BJ (cell line): ENCODE results near the gene RIPPLY3. TPM values are rescaled to one million over a fixed set of nuclear protein-coding genes. Genes with fewer than 3 reads are reported as not detected.

Experiments used
- CTCF ChIA-PET: fragments of 350-600 bp; formaldehyde crosslinking; extraction: SDS; loops from one replicate; lab custom pipeline; 2021; ENCODE audit warnings: antibody characterized with exemption, inconsistent platforms; lab: Yijun Ruan, JAX
- POLR2A ChIA-PET: fragments of 300-600 bp; sonication (Branson Sonifier 250); formaldehyde crosslinking; extraction: SDS; loops from one replicate; lab custom pipeline; 2021; ENCODE audit warnings: antibody characterized with exemption; lab: Charles Lee
- DNase-seq: peaks from one replicate; pipeline ENCODE4 v3.0.0-alpha.2; 2011; ENCODE audit warnings: low read depth
- H3K27me3 ChIP-seq: 2 replicates; pipeline ENCODE4 v1.6.0; 2011; ENCODE audit warnings: low read length; ENCODE audit not compliant: control insufficient read depth, insufficient read depth
- H3K36me3 ChIP-seq: 2 replicates; pipeline ENCODE4 v1.5.1; 2011; ENCODE audit warnings: low read length; ENCODE audit not compliant: control insufficient read depth, insufficient read depth
- H3K4me3 ChIP-seq: 2 replicates; pipeline ENCODE4 v1.5.1; 2011; ENCODE audit warnings: low read depth, mild to moderate bottlenecking, control low read depth, low read length
- polyA minus RNA-seq: library from RNA; depleted of rRNA, polyadenylated mRNA; stranded (reverse); fragments of >200 nt; gene quantifications from 2 replicates; pipeline ENCODE4 v1.2.3, GENCODE V29; 2011; rRNA and poly(A)+ RNA removed
- polyA plus RNA-seq: library from polyadenylated mRNA; depleted of rRNA; stranded (reverse); fragments of >200 nt; gene quantifications from 2 replicates; pipeline ENCODE4 v1.2.3, GENCODE V29; 2011; rRNA removed
- TF ChIP-seq, protein P1 (sequence below): IDR thresholded peaks from 2 replicates; pipeline ENCODE4 v1.5.1; 2011; ENCODE audit warnings: low read depth, mild to moderate bottlenecking, control low read depth, inconsistent platforms, low read length, moderate library complexity; ENCODE audit not compliant: insufficient read depth

RIPPLY3 gene, protein sequence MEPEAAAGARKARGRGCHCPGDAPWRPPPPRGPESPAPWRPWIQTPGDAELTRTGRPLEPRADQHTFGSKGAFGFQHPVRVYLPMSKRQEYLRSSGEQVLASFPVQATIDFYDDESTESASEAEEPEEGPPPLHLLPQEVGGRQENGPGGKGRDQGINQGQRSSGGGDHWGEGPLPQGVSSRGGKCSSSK
- 0.22 and 0.23 TPM in 2 replicates for polyA plus RNA-seq
- polyA minus RNA-seq = not detected in 2 replicates

GRCh38 chr21:37006486-37007291 lies at the start of gene RIPPLY3:
Gene RIPPLY3 (plus strand): TSS chr21:37006702. CDS start chr21:37006773, 71 bp downstream.
- Histone ChIP-seq H3K4me3 (peak within 1 kb of the TSS; percentile 43), H3K27me3 (peaks cover 3% of the 10 kb centered on the region; the same call in 1 of the 2 replicates), H3K36me3 (no peaks in the 10 kb centered on the region)
- TF ChIP-seq, protein P1, sequence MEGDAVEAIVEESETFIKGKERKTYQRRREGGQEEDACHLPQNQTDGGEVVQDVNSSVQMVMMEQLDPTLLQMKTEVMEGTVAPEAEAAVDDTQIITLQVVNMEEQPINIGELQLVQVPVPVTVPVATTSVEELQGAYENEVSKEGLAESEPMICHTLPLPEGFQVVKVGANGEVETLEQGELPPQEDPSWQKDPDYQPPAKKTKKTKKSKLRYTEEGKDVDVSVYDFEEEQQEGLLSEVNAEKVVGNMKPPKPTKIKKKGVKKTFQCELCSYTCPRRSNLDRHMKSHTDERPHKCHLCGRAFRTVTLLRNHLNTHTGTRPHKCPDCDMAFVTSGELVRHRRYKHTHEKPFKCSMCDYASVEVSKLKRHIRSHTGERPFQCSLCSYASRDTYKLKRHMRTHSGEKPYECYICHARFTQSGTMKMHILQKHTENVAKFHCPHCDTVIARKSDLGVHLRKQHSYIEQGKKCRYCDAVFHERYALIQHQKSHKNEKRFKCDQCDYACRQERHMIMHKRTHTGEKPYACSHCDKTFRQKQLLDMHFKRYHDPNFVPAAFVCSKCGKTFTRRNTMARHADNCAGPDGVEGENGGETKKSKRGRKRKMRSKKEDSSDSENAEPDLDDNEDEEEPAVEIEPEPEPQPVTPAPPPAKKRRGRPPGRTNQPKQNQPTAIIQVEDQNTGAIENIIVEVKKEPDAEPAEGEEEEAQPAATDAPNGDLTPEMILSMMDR = no peak
- no peak for DNase-seq
- POLR2A ChIA-PET = interaction anchor here (0.6 kb wide), 1 partner anchor 40 kb away, joined by 3 read pairs; no protein-coding TSS in a partner anchor
- CTCF ChIA-PET = interaction anchor here (0.5 to 2.0 kb wide), 5 partner anchors 13 to 486 kb away, joined by 3 to 12 read pairs (median 3); no protein-coding TSS in a partner anchor

GRCh38 chr21:36959020-36959835 lies 47.3 kb upstream of the RIPPLY3 start:
- ChIA-PET POLR2A (no interaction called here), CTCF (interaction anchor here (1.5 kb wide), 1 partner anchor 31 kb away, joined by 4 read pairs; no protein-coding TSS in a partner anchor)

GRCh38 chr21:36960676-36961284 lies 45.7 kb upstream of the RIPPLY3 start:
- CTCF ChIA-PET = no interaction called here
- no peaks in the 10 kb centered on the region for H3K27me3 ChIP-seq
- TF ChIP-seq, protein P1 = no peak
- DNase-seq = no peak
- POLR2A ChIA-PET = no interaction called here
- peaks cover 8% of the 10 kb centered on the region for H3K36me3 ChIP-seq
- no peak overlapping the region for H3K4me3 ChIP-seq

More at GRCh38 chr21:36959020-36959835, 47.3 kb upstream of the RIPPLY3 start:
- Histone ChIP-seq H3K4me3 (no peak overlapping the region), H3K36me3 (peaks cover 8% of the 10 kb centered on the region), H3K27me3 (no peaks in the 10 kb centered on the region)
- TF ChIP-seq, protein P1 = no peak
- no peak for DNase-seq

GRCh38 chr21:36962098-36962780 lies 44.3 kb upstream of the RIPPLY3 start:
- POLR2A ChIA-PET = no interaction called here
- CTCF ChIA-PET = no interaction called here
- H3K36me3 ChIP-seq = peaks cover 5% of the 10 kb centered on the region

More at GRCh38 chr21:36962098-36962780, 44.3 kb upstream of the RIPPLY3 start:
- no peak for DNase-seq
- H3K27me3 ChIP-seq = no peaks in the 10 kb centered on the region
- no peak overlapping the region for H3K4me3 ChIP-seq
- TF ChIP-seq, protein P1 = no peak
